ENCODE measurements around the gene EIPR1.
"Not testable (repeated sequence)": the region's sequence is repeated elsewhere in the genome, so short reads cannot be mapped to it uniquely, and the experiment has no call there.

The EIPR1 gene

GRCh38 chr2:3368261-3368722 lies 9.3 kb downstream of the EIPR1 start:
- in situ Hi-C loops (cut with MboI; ENCODE audit: low sequenced_read_pairs, unreplicated experiment), result no loop called here
- TF ChIP-seq, protein P1, sequence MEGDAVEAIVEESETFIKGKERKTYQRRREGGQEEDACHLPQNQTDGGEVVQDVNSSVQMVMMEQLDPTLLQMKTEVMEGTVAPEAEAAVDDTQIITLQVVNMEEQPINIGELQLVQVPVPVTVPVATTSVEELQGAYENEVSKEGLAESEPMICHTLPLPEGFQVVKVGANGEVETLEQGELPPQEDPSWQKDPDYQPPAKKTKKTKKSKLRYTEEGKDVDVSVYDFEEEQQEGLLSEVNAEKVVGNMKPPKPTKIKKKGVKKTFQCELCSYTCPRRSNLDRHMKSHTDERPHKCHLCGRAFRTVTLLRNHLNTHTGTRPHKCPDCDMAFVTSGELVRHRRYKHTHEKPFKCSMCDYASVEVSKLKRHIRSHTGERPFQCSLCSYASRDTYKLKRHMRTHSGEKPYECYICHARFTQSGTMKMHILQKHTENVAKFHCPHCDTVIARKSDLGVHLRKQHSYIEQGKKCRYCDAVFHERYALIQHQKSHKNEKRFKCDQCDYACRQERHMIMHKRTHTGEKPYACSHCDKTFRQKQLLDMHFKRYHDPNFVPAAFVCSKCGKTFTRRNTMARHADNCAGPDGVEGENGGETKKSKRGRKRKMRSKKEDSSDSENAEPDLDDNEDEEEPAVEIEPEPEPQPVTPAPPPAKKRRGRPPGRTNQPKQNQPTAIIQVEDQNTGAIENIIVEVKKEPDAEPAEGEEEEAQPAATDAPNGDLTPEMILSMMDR (IDR thresholded peaks at IDR 0.05; ENCODE audit: borderline replicate concordance, control extremely low read depth, extremely low read depth, insufficient read depth, missing control alignments), result no peak
- no peak for DNase-seq (ENCODE audit: low spot score)

DNA sequence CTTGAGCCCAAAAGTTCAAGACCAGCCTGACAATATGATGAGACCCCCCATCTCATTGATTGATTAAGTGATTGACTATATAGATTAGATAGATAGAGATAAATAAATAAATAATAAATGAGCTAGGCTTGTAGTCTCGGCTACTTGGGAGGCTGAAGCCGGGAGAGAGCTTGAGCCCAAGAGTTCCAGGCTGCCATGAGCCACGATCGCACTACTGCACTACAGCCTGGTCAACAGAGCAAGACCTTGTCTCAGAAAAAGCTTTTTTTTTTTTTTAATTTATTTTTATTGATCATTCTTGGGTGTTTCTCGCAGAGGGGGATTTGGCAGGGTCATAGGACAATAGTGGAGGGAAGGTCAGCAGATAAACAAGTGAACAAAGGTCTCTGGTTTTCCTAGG lies 12.4 kb downstream of the EIPR1 start:
- TF ChIP-seq, protein P1 (IDR thresholded peaks at IDR 0.05; ENCODE audit: borderline replicate concordance, control extremely low read depth, extremely low read depth, insufficient read depth, missing control alignments), result no peak
- in situ Hi-C loops (cut with MboI; ENCODE audit: low sequenced_read_pairs, unreplicated experiment), result no loop called here
- DNase-seq (ENCODE audit: low spot score), result no peak

GRCh38 chr2:3361518-3362389 lies 15.9 kb downstream of the EIPR1 start:
- in situ Hi-C loops (cut with MboI; ENCODE audit: low sequenced_read_pairs, unreplicated experiment), result no loop called here
- TF ChIP-seq, protein P1 (IDR thresholded peaks at IDR 0.05; ENCODE audit: borderline replicate concordance, control extremely low read depth, extremely low read depth, insufficient read depth, missing control alignments), result no peak
- no peak for DNase-seq (ENCODE audit: low spot score)

GRCh38 chr2:3357926-3358325 lies 19.7 kb downstream of the EIPR1 start:
- TF ChIP-seq, protein P1 (IDR thresholded peaks at IDR 0.05; ENCODE audit: borderline replicate concordance, control extremely low read depth, extremely low read depth, insufficient read depth, missing control alignments), result no peak
- no peak for DNase-seq (ENCODE audit: low spot score)
- in situ Hi-C loops (cut with MboI; ENCODE audit: low sequenced_read_pairs, unreplicated experiment), result no loop called here

GRCh38 chr2:3357446-3357845 lies 20.2 kb downstream of the EIPR1 start:
- DNase-seq (ENCODE audit: low spot score); in situ Hi-C loops (cut with MboI; ENCODE audit: low sequenced_read_pairs, unreplicated experiment): not testable (repeated sequence)

DNA sequence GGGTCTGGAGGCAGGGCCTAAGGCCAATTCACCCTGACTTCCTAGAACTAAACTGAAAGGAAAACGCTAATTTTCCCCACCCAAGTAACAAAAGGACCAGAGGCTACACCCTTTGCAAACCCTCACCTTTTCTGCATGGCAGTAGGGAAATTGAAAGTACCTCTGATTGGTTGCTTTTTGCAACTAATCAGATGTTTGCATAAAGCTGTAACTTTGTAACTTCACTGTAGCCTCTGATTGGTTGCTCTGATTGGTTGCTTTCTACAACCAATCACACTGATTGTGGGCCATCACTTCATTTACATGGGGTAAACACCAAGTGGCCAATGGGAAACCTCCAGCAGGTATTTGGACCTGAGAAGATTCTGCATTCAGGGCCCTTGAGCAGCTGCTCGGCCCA lies 20.8 kb downstream of the EIPR1 start:
- DNase-seq (ENCODE audit: low spot score), result no peak
- TF ChIP-seq, protein P1 (IDR thresholded peaks at IDR 0.05; ENCODE audit: borderline replicate concordance, control extremely low read depth, extremely low read depth, insufficient read depth, missing control alignments), result no peak
- in situ Hi-C loops (cut with MboI; ENCODE audit: low sequenced_read_pairs, unreplicated experiment), result no loop called here

DNA sequence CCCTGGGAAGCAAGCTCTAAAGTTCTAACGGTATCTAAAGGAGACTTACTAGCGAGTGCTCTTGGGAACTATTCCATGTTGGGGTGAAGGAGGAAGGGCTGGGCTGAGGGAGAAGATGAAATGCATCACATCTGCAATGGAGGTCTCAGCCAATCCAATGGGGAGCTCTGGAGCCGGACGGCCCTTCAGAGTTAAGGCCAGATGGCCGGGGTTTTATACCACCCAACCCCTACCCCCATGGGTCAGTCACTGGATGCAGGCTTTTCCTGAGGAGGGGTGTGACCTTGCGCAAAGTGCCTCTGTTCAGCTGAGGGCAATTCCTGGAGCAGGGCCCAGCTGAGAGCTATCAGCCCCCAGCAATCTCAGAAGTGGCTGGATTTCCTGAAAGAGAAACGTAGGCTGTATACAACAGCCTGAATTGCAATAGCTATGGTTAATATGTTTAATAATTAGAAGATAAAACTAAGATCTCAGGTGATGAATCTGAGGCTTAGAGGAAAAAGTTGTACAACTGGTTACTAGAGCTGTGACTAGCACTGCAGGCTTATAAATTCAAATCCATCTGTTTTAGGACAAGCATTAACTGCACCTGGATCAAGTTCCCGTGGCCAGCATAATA lies 21.6 kb downstream of the EIPR1 start:
- TF ChIP-seq, protein P1 (IDR thresholded peaks at IDR 0.05; ENCODE audit: borderline replicate concordance, control extremely low read depth, extremely low read depth, insufficient read depth, missing control alignments), result no peak
- no peak for DNase-seq (ENCODE audit: low spot score)
- in situ Hi-C loops (cut with MboI; ENCODE audit: low sequenced_read_pairs, unreplicated experiment), result no loop called here

All from GM13976 (cell line).